ENCODE results near the gene MS4A8.

DNA sequence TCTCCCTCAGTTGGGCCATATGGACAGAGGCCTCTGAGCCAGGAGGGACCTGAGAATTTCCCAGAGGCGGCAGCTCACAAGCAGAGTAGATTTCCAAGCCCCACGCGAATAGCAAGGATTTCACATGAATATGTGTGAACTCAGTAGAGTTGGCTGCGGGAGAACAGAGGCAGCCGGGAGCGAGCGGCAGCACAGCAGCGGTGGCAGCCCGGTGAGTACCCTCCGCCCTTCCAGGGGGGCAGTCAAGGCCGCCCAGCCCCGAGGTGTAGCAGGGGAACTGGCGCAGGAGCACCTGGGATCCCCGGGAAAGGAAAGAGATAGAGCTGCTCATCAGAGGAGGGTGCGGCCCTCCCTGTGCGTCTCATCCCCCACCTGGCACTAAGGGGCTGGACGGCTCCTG, 48.8 kb downstream of the MS4A8 start:
- TF ChIP-seq CTCF (conservative IDR thresholded peaks at IDR 0.05; ENCODE audit: low read depth, low read length) (no peak), RCOR1 (IDR thresholded peaks at IDR 0.05; ENCODE audit: insufficient replicate concordance, low read length) (no peak), RFX5 (IDR thresholded peaks at IDR 0.05; ENCODE audit: low read depth, low read length) (no peak), MXI1 (IDR thresholded peaks at IDR 0.05; ENCODE audit: borderline replicate concordance, low read depth, low read length) (no peak), ELK1 (IDR thresholded peaks at IDR 0.05; ENCODE audit: borderline replicate concordance, low read depth, low read length) (no peak), CEBPB (IDR thresholded peaks at IDR 0.05; ENCODE audit: low read depth, low read length) (no peak), RAD21 (IDR thresholded peaks at IDR 0.05; ENCODE audit: low read length) (no peak), POLR2A (IDR thresholded peaks at IDR 0.05; ENCODE audit: low read depth, low read length) (no peak), USF2 (IDR thresholded peaks at IDR 0.05; ENCODE audit: low read depth, low read length) (no peak), SMC3 (IDR thresholded peaks at IDR 0.05; ENCODE audit: low read depth, low read length) (no peak), MAZ (IDR thresholded peaks at IDR 0.05; ENCODE audit: borderline replicate concordance, low read depth, low read length) (no peak)

All from IMR-90 (cell line).